GM18867 (cell line): ENCODE data around the gene PTPRE.

Source experiments
- ATAC-seq: cut with Tn5 transposase; IDR thresholded peaks from one replicate; pipeline ENCODE4 v1.9.1; 2021; ENCODE audit warnings: mild to moderate bottlenecking, moderate library complexity; ENCODE audit not compliant: unreplicated experiment

PTPRE gene

DNA sequence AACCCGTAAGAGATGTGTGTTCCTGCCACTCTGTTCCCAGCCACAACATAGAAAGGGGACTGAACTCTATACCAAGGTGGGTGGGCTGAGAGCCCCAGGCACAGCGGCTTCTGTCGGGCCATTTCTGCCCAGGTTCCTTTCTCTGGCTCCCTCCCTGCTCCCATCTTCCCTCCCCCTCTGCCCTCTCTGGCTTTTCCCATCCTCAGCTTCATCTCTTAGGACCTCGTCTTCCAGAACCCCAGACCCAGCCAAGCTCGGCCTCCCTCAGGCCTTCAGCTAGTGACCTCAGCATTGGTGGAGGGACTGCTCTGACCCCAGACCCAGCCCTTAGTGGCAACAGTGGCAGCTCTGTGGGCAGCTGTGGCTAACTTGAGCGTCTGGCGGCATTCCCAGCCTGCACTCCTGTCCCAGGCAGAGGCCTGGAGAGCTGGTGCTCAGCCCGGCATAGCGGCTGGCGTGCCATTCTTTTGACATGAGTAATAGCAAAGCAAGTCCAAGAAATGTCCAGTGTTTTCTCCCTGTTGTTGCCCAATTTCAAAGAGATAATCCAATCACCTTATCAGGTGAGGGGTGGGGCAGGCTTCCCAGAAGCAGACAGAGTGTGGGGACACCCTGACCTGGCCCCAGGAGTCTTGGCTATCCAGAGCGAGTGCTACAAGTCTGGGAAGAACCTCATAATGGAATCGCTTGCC, 15.9 kb downstream of the PTPRE start:
- no peak for ATAC-seq

DNA sequence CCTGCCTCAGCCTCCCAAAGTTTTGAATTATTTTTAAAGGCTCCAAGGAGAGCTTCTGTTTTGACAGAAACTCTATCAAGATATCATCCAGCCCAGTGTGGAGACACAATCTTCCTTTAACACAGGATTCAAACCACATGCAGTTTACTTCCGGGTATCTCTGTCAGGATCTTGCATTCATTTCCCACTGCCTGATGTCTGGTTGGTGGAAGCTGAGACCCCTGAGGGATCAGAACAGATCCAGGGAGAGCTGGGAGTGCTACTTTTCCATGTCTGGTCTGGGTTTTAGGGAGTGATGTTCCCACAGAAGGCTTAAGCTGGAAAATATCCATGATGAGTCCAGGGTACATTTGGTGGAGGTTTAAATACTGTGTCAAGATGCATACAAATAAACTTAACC, 16.7 kb downstream of the PTPRE start:
- no peak for ATAC-seq

DNA sequence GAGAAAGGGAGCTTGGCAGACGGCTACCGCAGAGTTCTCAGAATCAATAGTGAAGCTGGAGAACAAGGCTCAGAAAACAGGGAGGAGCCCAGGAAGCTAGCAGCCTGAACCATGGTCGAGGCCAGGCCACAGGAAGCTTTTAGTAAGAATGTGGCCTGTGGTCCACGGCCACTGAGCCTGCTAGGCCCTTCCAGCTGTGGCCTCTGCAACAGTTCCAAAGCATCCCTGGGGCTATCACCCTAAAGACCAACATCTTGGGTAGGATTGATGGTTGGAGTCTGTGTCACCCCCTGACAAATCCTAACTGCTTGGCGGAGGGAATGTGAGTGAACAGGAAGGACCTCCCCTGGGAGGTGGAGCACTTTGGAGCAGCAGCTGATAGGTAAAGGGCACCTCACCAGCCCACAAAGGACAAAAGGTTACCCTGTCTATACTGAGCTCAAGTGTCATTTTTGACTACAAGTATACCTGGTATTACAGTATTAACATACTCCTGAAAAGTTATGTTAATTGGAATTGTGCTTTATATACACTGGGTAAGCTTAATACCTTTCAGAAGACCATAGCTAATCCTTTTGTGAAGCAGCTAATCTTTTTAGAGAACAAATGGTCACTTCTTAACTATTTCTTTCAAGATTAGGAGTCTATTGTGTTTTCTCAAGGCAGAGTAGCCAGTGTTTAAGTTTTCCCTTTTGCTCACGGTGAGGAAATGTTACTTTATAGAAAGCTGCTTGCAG, 18.7 kb downstream of the PTPRE start:
- ATAC-seq = no peak

DNA sequence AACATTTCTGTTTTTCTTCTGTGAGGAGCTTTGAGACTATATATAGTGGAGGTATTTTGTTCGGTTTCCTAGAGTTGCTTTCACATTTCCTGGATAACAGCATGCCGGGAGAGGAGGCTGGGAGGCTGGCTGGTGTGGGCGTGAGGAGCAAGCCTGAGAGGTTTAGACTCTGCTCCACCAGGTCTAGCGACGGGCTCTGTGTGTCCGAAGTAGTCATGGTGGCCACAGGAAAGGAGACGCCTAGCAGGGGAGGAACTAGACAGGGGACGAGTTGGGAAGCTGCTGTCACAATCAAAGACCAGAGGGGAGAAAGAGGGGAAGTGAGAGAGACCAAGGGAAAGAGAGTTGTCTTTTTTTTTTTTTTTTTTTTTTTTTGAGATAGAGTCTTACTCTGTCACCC, 19.6 kb downstream of the PTPRE start:
- no peak for ATAC-seq

DNA sequence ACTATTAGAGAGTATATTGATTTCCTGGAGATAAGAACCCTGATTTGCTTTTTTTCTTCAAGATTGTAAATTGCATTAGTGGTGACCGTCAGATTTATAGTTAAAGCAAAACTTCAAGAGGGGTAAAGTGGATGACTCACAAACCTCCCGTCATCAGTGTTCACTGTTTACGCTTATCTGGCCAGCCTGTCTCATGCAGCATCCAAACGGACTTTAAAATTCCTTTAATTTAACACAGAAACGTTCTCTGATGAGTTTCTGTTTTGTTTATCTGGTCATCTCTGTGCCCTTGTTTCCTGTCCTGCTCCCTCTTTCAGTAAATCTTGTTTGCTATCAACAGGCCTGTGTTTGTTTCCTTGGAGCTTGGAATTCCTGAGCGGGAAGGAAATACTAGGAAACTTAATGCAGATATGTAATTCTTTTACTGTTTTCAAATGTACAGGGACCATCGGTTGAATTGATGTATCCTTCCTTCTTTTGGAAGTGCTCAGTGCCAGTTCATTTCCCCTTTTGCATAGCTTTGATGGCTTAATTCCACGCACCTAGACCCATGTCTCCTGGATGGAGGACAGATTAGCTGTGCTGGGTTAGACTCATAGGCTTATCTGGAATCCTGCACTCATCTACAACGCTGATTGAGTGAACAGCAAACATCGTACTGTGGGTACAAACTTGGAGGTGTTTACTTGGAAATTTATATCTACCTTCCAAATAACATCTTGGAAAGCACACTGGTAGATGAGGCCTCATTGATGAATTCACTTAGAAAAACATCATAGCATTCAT, 21.3 kb downstream of the PTPRE start:
- no peak for ATAC-seq

DNA sequence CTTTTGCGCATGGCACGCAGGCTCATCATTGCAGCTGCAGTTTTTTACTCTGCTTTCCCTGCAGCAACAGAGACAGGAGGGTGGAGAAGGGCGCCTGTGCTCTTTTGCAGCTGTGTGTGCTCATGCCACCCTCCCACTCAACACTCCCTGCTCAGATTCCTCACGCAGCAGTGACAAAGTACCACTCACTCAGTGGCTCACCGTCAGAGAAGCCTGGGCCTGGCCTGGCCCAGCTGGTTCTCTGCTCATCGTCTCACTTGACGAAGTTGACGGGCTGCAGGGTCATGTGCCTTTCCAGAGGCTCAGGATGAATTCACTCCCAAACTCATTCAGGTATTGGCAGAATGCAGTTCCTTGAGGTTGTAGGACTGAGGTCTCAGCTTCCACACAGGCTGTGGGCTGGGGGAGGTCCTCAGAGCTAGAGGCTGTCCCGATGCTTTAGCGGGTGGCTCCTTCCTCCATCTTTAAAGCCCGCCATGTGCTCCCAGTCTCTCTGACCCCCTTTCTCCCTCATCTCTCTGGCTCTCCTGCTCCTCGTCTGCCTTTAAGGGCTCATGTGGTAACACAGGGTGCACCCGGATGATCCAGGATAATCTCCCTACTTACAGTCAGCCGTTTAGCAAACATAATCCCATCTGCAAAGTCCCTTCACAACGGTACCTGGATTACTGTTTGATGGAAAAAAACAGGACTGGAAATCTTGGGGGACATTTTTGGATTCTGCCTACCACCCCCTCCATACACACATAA, 25.8 kb downstream of the PTPRE start:
- no peak for ATAC-seq

DNA sequence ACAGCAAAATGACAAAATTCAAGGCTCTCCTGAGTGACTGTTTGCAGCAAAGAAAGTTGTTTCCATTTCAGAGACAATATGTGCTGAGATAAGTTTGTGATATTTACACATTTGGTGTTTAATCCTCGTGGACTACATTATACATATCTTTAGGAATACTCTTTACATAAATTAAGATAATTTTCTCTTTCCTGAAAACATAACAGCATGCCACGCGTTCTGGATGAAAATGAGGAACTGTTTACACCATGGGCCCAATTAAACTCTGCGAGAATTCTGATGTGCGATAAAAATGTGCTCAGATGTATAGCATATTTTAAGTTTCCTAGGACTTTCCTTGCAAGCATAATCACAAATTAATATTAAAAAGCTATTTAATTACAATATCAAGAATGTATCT, 26.4 kb downstream of the PTPRE start:
- no peak for ATAC-seq

DNA sequence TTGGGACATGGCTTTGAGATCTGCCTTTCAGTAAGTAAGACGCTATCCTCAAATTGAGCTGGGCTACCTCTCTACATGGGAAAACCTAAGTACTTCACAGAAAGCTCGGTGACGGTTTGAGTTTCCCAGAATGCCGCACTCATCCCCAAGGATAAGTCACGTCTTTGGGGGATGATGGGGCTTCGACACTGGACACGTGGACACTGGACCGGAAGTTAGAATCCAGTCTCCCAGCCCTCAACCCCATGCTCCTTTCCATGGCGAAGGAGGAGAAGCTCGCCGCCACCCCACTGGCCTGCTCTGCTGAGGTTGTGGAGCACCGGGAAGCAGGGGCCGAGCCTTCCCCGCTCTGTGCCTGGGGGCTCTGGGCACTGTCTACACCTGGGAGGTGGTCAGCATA, 27.5 kb downstream of the PTPRE start:
- ATAC-seq = no peak

DNA sequence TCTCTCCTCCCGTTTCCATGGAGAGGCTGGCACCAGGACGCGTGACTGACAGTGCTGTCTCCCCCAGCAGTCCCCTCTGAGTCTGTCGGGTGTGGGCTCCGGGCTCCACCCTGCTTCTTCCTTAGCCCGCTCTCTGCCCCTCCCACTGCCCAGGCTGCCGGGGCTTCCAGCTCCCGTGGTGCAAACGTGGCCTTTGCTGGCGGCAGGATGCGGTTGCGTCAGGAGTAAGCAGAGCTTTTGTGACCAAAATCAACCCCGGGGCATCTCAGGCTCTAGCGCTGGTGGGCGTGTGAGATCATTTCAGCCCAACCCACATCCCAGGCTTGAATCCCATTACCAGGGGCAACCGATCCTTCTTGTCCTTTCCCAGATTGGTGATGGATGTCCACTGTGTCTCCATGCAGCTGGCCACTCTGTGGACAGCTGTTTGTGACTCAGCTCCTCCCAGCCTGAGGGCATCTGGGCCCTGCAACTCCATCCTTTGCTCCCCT, 28.2 kb downstream of the PTPRE start:
- ATAC-seq = no peak

DNA sequence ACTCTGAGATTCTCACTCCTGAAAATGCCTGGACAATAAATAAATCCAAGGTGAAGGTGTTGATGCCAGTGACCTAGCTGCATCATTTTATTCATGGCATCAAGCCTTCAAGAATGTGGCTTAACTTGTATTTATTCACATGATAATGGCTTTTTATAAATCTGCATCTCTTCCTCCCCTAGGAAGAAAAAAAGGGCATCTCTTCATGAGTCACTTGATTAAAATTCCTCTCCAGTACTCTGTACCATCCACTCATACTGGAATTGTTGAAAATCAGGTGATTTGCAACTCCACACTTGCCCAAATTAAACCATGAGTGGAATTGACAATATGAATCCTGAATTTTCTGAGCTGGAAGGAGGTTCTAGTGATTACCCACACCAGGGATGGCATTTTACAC, 30.2 kb downstream of the PTPRE start:
- ATAC-seq = no peak

DNA sequence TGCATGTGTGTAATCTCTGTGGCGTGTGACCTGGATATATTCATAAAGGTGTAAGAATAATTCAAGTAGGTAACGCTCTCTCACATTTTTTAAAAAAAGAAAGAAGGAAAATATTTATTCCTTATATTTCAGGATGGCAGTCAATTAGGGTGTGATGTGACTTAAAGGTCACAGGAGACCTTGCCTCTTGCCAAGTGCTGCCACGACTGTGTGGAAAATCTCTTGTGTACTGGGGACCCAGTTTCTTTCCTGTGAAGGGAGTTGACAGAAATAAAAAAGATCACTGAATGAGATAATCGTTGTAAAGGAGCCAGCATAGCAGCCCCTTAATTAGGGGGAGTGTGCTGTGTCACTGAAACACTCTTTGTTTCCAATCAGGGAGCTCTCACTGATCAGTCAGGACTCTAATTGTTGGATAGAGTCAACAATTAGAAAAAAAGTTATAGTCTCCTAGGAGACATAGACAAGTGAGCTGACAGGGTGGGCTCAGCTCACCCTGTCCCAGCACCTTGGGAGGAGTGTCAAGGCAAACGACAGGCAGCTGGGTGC, 31.1 kb downstream of the PTPRE start:
- ATAC-seq = no peak

DNA sequence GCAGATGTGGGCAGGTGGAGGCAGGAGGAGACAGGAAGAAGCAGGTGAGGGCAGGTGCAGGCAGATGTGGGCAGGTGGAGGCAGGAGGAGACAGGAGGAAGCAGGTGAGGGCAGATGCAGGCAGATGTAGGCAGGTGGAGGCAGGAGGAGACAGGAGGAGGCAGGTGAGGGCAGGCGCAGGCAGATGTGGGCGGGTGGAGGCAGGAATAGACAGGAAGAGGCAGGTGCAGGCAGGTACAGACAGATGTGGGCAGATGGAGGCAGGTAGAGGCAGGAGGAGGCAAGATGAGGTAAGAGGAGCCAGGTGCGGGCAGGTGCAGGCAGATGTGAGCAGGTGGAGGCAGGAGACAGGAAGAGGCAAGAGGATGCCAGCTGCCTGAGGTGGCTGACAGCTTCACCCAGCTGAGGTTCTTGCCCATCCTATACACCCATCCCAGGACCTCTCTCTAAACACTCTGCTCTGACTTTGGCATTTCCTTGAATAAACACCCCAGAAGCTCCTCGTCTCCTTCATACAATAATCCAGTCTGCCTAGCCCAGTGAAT, 33.0 kb downstream of the PTPRE start:
- ATAC-seq = no peak

DNA sequence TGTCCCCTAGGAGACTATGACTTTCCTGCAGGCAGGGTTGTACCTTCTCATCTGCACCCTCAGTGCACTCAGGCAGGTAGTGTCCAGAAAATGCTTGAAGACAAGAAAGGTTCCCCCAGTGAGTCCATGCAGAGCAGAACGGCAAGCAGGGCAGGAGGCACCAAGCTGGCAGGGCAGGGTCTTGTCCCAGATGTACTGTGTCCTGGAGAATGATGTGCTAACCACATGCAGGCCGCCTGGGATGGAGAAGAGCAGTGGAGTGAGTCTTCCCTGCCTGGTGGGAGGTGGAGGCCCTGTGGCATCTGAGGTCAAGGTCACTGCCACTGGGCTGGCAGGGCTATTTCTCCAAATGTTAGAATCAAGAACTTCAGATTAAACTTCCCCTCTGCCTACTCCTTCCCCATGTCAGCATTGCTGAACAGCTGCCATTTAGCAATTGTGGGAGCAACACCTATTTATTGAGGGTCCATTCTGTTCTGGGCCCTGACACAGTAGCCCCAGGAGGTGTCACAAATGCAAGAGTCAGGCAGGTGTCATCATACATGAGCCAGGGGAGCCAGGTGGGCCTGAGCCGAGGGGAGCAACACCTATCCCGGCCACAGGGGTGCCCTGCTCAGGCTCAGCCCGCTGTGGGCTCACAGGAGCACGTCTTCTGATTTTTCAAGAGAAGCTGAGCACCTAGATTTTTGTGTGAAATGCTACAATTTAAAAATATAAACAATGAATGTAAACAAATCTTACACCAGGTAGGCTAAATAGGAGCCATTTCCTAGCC, 34.1 kb downstream of the PTPRE start:
- no peak for ATAC-seq

DNA sequence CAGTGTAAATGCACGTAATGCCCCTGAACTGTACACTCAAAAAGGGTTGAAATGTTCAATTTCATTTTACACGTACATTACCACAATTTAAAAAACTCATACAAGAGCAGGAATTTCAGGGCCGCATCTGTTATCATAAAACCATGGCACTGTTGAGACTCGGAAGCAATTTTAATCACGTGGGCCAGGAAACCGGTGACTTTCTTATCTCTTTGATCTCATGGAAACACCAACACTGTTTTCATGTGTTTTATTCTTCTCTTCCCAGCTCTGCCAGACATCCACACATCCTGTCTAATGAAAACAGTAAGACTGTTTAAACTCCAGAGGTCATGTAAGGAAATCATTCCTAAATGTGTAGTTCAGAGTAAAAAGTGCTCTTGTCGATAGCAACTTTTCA, 35.9 kb downstream of the PTPRE start:
- ATAC-seq = no peak

DNA sequence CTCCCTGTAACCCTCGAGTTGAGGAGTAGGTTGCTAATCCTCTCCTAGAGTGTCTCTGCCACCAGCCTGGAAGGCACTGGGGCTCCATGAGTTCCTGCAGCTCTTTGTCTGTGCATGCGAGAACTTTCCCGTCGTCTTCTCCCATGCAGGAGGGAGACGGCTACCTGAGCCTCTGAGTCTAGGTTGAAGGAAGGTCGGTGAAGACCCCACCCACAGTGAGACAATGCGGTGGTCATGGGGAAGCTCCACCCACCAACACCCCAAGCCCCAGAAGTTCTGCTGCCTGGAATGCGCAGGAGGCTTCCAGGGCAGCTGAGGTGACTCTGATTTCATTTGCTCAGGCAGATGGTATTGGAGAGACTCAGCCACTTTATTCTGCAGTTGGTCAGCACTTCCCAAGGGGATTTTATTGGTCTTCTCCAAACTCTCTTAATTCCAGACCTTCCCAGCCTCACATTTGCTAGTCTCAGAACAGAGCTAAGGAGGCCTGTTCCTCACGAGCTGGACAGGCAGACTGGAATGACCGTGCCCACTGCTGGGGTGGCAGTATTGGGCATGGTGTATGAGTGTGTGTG, 36.5 kb downstream of the PTPRE start:
- no peak for ATAC-seq

DNA sequence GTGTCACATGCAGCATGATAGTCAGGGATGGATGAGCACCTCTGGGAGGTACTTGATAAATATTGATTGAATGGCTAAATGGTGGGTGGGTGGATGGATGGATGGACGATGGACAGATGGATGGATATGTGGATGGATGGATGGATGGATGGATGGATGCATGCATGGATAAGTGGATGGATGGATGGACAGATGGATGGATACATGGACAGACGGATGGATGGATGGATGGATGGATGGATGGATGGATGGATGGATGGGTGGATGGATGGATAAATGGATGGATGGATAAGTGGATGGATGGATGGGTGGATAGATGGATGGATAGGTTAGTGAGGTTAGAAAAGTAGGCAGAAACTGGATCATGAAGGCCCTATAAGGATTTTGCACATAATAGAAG, 37.4 kb downstream of the PTPRE start:
- ATAC-seq = no peak

DNA sequence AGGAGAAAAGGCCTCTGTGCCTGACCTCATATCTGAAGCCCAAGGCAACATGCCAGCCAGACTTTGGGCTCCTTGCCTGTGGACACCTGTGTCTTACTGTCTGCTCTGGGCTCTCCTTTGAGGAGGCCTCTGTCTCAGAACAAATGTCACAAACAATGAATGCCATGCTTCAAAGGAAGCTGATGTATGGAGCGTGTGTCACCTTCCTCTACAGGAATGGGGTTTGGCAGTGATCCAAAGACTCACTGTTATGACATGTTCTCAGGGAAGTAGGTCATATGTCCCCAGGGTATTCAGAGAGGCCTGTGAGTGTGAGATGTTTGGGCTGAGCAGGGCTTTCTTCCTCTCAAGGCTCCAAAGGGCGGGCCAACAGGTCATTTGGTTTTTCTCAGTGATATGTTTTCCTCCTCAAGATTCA, 38.4 kb downstream of the PTPRE start:
- peak; percentile 44 for ATAC-seq

DNA sequence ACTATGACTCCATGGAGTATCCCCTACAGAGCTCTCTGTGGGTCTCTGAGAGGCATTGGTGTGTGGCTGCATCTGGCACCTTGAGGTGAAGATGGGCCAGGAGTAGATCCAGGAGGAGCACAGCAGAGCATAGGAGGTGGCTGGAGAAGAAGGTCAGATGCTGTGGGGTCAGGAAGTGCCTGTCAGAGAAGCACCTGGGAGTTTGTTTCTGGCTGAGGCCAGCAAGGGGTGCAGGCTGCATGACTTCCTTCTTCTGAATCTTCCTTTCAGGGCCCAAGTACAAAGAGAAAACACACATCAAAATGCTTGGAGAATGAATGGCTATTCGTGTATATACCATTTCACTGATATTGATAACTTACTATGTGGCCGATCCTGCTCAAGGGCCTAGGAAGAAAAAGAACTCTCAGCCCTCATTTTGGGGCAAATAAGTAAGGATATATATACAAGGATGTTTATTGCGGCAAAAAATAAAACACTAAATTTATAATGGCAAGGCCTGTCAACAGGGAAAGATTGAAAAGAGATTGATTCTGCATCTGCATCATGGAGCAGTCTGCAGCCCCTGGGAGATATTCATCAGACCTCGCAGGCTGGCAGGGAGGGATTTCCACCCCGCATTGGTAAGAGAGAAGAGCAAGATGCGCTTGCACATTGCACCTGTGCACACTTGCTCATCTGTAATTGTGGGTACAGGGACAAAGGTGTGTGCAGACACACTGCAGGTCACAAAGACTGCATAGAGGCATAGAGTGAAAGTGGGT, 39.2 kb downstream of the PTPRE start:
- ATAC-seq = peak; percentile 17

DNA sequence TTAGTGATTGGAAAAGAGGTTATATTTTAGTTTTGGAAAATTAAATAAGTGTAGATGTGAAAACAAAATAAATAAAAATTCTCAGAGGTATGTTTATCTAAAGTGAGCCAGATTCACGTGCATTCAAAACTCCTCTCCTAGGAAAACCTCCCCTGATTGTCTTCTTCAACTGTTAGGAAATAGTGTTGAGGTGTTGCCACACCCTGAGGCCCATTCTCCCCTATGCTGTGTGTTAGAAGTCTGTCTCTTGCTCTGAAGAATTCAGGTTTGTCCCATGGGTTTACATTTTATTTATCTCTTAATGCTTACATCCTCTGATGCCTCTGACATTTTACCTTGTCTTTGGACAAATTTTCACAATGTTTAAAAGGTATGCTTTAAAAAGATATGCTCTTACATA, 40.3 kb downstream of the PTPRE start:
- ATAC-seq = no peak
